Fibroblast of lung (primary cell): Measurements from ENCODE around the gene APC2. TPM values are rescaled to one million over a fixed set of nuclear protein-coding genes. Genes with fewer than 3 reads are reported as not detected.

ENCODE experiments used
- DNase-seq, 2 donors: peaks; one replicate each; pipeline versions ENCODE4 v3.0.0 to v3.0.0-alpha.2; 2010; ENCODE audit warnings: low read depth in 2 of 2
- H2AFZ ChIP-seq: 2 replicates; pipeline ENCODE4 v1.5.1; 2012; ENCODE audit warnings: low read length, control low read depth, inconsistent platforms
- H3K27ac ChIP-seq: 2 replicates; pipeline ENCODE4 v1.5.1; 2011; ENCODE audit warnings: low read length, control low read depth; ENCODE audit not compliant: insufficient read depth
- H3K27me3 ChIP-seq: 2 replicates; pipeline ENCODE4 v1.5.1; 2011; ENCODE audit warnings: mild to moderate bottlenecking, low read length; ENCODE audit not compliant: control insufficient read depth, insufficient read depth
- H3K36me3 ChIP-seq: 2 replicates; pipeline ENCODE4 v1.5.1; 2011; ENCODE audit warnings: low read length; ENCODE audit not compliant: control insufficient read depth, insufficient read depth
- H3K4me1 ChIP-seq: 2 replicates; pipeline ENCODE4 v1.5.1; 2011; ENCODE audit warnings: low read length; ENCODE audit not compliant: control insufficient read depth, insufficient read depth; ENCODE audit errors: extremely low read depth
- H3K4me2 ChIP-seq: 2 replicates; pipeline ENCODE4 v1.5.1; 2011; ENCODE audit warnings: low read length, control low read depth; ENCODE audit not compliant: insufficient read depth; ENCODE audit errors: extremely low read depth
- H3K4me3 ChIP-seq, 4 experiments: fragments of 200-600 bp in 1 of 4; sonication (generic) in 1 of 4; replicated peaks in 1 of 4; 2 replicates each; pipeline ENCODE4 v1.5.1; 2011 to 2016; ENCODE audit warnings: low read length in 4 of 4, low read depth in 3 of 4, mild to moderate bottlenecking in 3 of 4, control low read depth in 2 of 4, inconsistent platforms in 1 of 4, mixed read lengths in 1 of 4; ENCODE audit not compliant: insufficient read depth in 1 of 4; ENCODE audit errors: control extremely low read depth in 1 of 4
- H3K79me2 ChIP-seq: 2 replicates; pipeline ENCODE4 v1.5.1; 2012; ENCODE audit warnings: mild to moderate bottlenecking, low read length, inconsistent platforms; ENCODE audit not compliant: control insufficient read depth, insufficient read depth
- H3K9ac ChIP-seq: 2 replicates; pipeline ENCODE4 v1.5.1; 2011; ENCODE audit warnings: mild to moderate bottlenecking, low read length, control low read depth; ENCODE audit not compliant: insufficient read depth
- H3K9me3 ChIP-seq: 2 replicates; pipeline ENCODE4 v1.5.1; 2012; ENCODE audit warnings: low read depth, low read length; ENCODE audit not compliant: control insufficient read depth, insufficient read depth
- H4K20me1 ChIP-seq: 2 replicates; pipeline ENCODE4 v1.5.1; 2011; ENCODE audit warnings: low read length; ENCODE audit not compliant: control insufficient read depth, insufficient read depth; ENCODE audit errors: extremely low read depth
- CTCF ChIP-seq, 2 donors: IDR thresholded peaks in 1 of 2; conservative IDR thresholded peaks in 1 of 2; 1 replicate in 1 of 2; 2 replicates in 1 of 2; pipeline ENCODE4 v1.5.1; 2011 to 2012; ENCODE audit warnings: low read length in 2 of 2, control low read depth in 1 of 2, inconsistent platforms in 1 of 2, low read depth in 1 of 2, mild to moderate bottlenecking in 1 of 2
- EZH2 ChIP-seq: IDR thresholded peaks from 2 replicates; pipeline ENCODE4 v1.5.1; 2012; ENCODE audit warnings: low read length, control low read depth, mild to moderate bottlenecking; ENCODE audit errors: missing control alignments
- polyA plus RNA-seq, 2 donors: library from polyadenylated mRNA; depleted of rRNA in 1 of 2; stranded (reverse) in 1 of 2; unstranded in 1 of 2; fragments of >200 nt; gene quantifications; 2 replicates each; pipeline ENCODE4 v1.2.1, GENCODE V29; 2011 to 2012; ENCODE audit warnings: missing spikeins in 1 of 2
- total RNA-seq: library from RNA; depleted of rRNA; stranded (reverse); fragments of >200 nt; gene quantifications from 2 replicates; pipeline ENCODE4 v1.2.1, GENCODE V29; 2014

The APC2 gene
- total and polyA plus RNA-seq, 2 donors (not counting 1 experiment from before 2014, with no cell fraction given), result 0.01 to 0.50 TPM

GRCh38 chr19:1508507-1508856 is 58.6 kb downstream of the APC2 start:
- Histone ChIP-seq H3K9ac (no peak overlapping the region), H3K4me3 (peak overlapping the region in 2 of 4 experiments; percentile 23 to 25), H3K36me3 (no peaks in the 10 kb centered on the region), H4K20me1 (no peaks in the 10 kb centered on the region), H3K27me3 (peaks cover 2% of the 10 kb centered on the region), H3K27ac (no peak overlapping the region), H3K4me2 (peak overlapping the region; percentile 68), H3K9me3 (no peaks in the 10 kb centered on the region), H3K4me1 (no peaks in the 10 kb centered on the region), H3K79me2 (no peaks in the 10 kb centered on the region), H2AFZ (no peak overlapping the region)
- no peak for DNase-seq
- TF ChIP-seq CTCF (conservative IDR thresholded peaks at IDR 0.05 in 1 of 2, IDR thresholded peaks at IDR 0.05 in 1 of 2; ENCODE audit: low read depth in 1 of 2, low read length in 2 of 2) (no peak), EZH2 (no peak)

DNA sequence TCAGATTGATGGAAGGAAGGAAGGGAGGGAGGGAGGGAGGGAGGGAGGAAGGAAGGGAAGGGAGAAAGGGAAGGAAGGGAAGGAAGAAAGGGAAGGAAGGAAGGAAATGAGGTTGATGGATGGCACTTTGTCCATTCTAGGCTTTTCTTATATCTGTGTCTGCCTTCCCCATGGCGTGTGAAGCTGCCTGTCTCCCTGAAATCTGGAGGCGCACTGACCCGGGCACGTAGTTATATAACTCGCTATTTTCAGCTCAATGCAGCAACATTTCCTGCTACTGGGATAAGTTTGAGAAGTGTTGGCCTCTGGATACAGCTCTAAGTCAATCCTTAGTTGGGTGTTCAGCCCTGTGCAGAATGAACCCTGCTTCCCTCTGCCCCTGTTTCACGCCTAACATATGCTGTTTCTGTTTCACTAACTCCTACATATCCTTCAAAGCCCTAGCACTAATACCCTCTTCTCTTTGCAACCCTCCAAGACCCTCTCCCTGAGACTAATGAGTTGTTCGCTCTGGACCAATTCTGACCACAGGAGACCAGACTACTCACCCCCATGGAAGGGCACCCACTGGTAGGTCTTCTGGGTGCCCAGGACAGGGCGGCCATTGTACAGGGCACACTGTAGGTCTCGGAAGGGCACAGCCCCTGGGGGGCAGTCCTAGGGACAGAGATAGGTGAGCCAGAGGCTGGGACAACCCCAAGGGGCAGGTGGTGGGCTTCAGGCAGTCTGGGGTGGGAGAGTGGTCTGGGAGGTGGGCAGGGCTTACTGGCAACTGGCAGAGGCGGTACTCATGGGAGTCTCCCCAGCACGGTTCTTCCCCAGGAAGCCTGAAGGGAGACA is 59.9 kb downstream of the APC2 start:
- H3K79me2 ChIP-seq, result no peaks in the 10 kb centered on the region
- H3K9me3 ChIP-seq, result no peaks in the 10 kb centered on the region
- H3K27ac ChIP-seq, result no peak overlapping the region
- H3K27me3 ChIP-seq, result peaks cover 2% of the 10 kb centered on the region
- TF ChIP-seq CTCF (conservative IDR thresholded peaks at IDR 0.05 in 1 of 2, IDR thresholded peaks at IDR 0.05 in 1 of 2; ENCODE audit: low read depth in 1 of 2, low read length in 2 of 2) (no peak), EZH2 (no peak)
- no peak overlapping the region for H3K4me3 ChIP-seq
- DNase-seq, result no peak
- no peak overlapping the region for H3K9ac ChIP-seq
- H3K36me3 ChIP-seq, result no peaks in the 10 kb centered on the region
- H3K4me1 ChIP-seq, result no peaks in the 10 kb centered on the region
- H4K20me1 ChIP-seq, result no peaks in the 10 kb centered on the region
- no peak overlapping the region for H2AFZ ChIP-seq
- H3K4me2 ChIP-seq, result no peak overlapping the region

GRCh38 chr19:1510442-1510806 is 60.5 kb downstream of the APC2 start:
- no peak for DNase-seq
- no peaks in the 10 kb centered on the region for H3K79me2 ChIP-seq
- H3K4me3 ChIP-seq, result no peak overlapping the region
- H3K27me3 ChIP-seq, result no peaks in the 10 kb centered on the region
- TF ChIP-seq EZH2, result no peak
- no peak for TF ChIP-seq CTCF (conservative IDR thresholded peaks at IDR 0.05 in 1 of 2, IDR thresholded peaks at IDR 0.05 in 1 of 2; ENCODE audit: low read depth in 1 of 2, low read length in 2 of 2)
- no peak overlapping the region for H3K27ac ChIP-seq
- no peaks in the 10 kb centered on the region for H4K20me1 ChIP-seq
- no peak overlapping the region for H2AFZ ChIP-seq
- no peaks in the 10 kb centered on the region for H3K9me3 ChIP-seq
- H3K4me2 ChIP-seq, result no peak overlapping the region
- H3K36me3 ChIP-seq, result no peaks in the 10 kb centered on the region
- no peaks in the 10 kb centered on the region for H3K4me1 ChIP-seq
- H3K9ac ChIP-seq, result no peak overlapping the region
